Keratinocyte (primary cell): ENCODE measurements around the gene SLC39A11. TPM values are rescaled to one million over a fixed set of nuclear protein-coding genes. Genes with fewer than 3 reads are reported as not detected.

Experiments
- DNase-seq: peaks from one replicate; pipeline ENCODE4 v3.0.0-alpha.2; 2011; ENCODE audit warnings: low read depth, missing footprints, low spot score
- FAIRE-seq: peaks from 2 replicates; lab custom pipeline; 2011; peaks lifted over from hg19 to GRCh38; lab: Jason Lieb, UNC
- H2AFZ ChIP-seq: 2 replicates; pipeline ENCODE4 v1.6.0; 2012; ENCODE audit warnings: low read length, control low read depth, inconsistent platforms; ENCODE audit not compliant: control insufficient read depth
- H3K27ac ChIP-seq: 2 replicates; pipeline ENCODE4 v1.5.1; 2011; ENCODE audit warnings: low read length; ENCODE audit not compliant: control insufficient read depth, insufficient read depth
- H3K27me3 ChIP-seq: 3 replicates; pipeline ENCODE4 v1.6.0; 2011; ENCODE audit warnings: low read length; ENCODE audit not compliant: control insufficient read depth, insufficient read depth; ENCODE audit errors: extremely low read depth
- H3K36me3 ChIP-seq, 2 experiments: 2 replicates in 1 of 2; 3 replicates in 1 of 2; pipeline ENCODE4 v1.5.1; 2011; ENCODE audit warnings: low read length in 2 of 2, mild to moderate bottlenecking in 1 of 2; ENCODE audit not compliant: control insufficient read depth in 2 of 2, insufficient read depth in 2 of 2; ENCODE audit errors: extremely low read depth in 1 of 2
- H3K4me1 ChIP-seq: 3 replicates; pipeline ENCODE4 v1.5.1; 2011; ENCODE audit warnings: low read length; ENCODE audit not compliant: control insufficient read depth, insufficient read depth; ENCODE audit errors: extremely low read depth
- H3K4me2 ChIP-seq: 3 replicates; pipeline ENCODE4 v1.6.0; 2011; ENCODE audit warnings: low read depth, low read length; ENCODE audit not compliant: control insufficient read depth, insufficient read depth; ENCODE audit errors: extremely low read depth
- H3K4me3 ChIP-seq, 3 experiments: fragments of 200-600 bp in 1 of 3; sonication (generic) in 1 of 3; 2 replicates in 2 of 3; 3 replicates in 1 of 3; pipeline ENCODE4 v1.5.1; 2011 to 2016; ENCODE audit warnings: low read length in 3 of 3, mild to moderate bottlenecking in 3 of 3, control low read depth in 2 of 3, inconsistent platforms in 1 of 3, low read depth in 1 of 3, mixed read lengths in 1 of 3, mixed run types in 1 of 3, moderate library complexity in 1 of 3; ENCODE audit not compliant: control insufficient read depth in 2 of 3, insufficient read depth in 2 of 3; ENCODE audit errors: extremely low read depth in 1 of 3
- H3K79me2 ChIP-seq: 2 replicates; pipeline ENCODE4 v1.6.0; 2012; ENCODE audit warnings: low read length; ENCODE audit not compliant: control insufficient read depth, insufficient read depth
- H3K9ac ChIP-seq: 3 replicates; pipeline ENCODE4 v1.6.0; 2011; ENCODE audit warnings: low read length; ENCODE audit not compliant: control insufficient read depth, insufficient read depth; ENCODE audit errors: extremely low read depth
- H3K9me1 ChIP-seq: 3 replicates; pipeline ENCODE4 v1.6.0; 2011; ENCODE audit warnings: low read length; ENCODE audit not compliant: control insufficient read depth, insufficient read depth; ENCODE audit errors: extremely low read depth
- H3K9me3 ChIP-seq: 2 replicates; pipeline ENCODE4 v1.5.1; 2012; ENCODE audit warnings: low read depth, low read length; ENCODE audit not compliant: control insufficient read depth
- H4K20me1 ChIP-seq: 3 replicates; pipeline ENCODE4 v1.6.0; 2011; ENCODE audit warnings: low read length; ENCODE audit not compliant: control insufficient read depth, insufficient read depth; ENCODE audit errors: extremely low read depth
- CTCF ChIP-seq, 3 experiments: IDR thresholded peaks in 1 of 3; conservative IDR thresholded peaks in 1 of 3; optimal IDR thresholded peaks in 1 of 3; 2 replicates in 2 of 3; 3 replicates in 1 of 3; pipeline versions ENCODE3 to v1.5.1; 2011; ENCODE audit warnings: low read length in 3 of 3, mild to moderate bottlenecking in 3 of 3, moderate library complexity in 2 of 3, control low read depth in 1 of 3, inconsistent platforms in 1 of 3; ENCODE audit not compliant: insufficient read depth in 2 of 3; ENCODE audit errors: extremely low read depth in 1 of 3
- EZH2 ChIP-seq: IDR thresholded peaks from one replicate; pipeline ENCODE4 v1.6.1; 2012; ENCODE audit warnings: inconsistent platforms, mild to moderate bottlenecking, low read length, moderate library complexity
- dilution Hi-C: fragments of 300-500 bp; cut with MboI; formaldehyde crosslinking; loops from one replicate; pipeline ENCODE4 v1.7.0; 2020; ENCODE audit warnings: low sequenced_read_pairs; ENCODE audit not compliant: extremely low pct_ligation_motif_present
- polyA plus RNA-seq, 5 experiments: library from polyadenylated mRNA; depleted of rRNA in 3 of 5; stranded (reverse) in 3 of 5; stranded (forward) in 1 of 5; unstranded in 1 of 5; fragments of >200 nt; gene quantifications; 1 replicate in 1 of 5; 2 replicates in 3 of 5; 3 replicates in 1 of 5; pipeline versions ENCODE4 v1.2.1 to v1.2.3, GENCODE V29; 2011 to 2012; ENCODE audit warnings: missing spikeins in 2 of 5, low read depth in 1 of 5, low replicate concordance in 1 of 5

The SLC39A11 gene
- polyA plus RNA-seq, 1 donor (not counting 4 experiments of a cell fraction or from before 2014, with no cell fraction given), result 11.5 TPM

DNA sequence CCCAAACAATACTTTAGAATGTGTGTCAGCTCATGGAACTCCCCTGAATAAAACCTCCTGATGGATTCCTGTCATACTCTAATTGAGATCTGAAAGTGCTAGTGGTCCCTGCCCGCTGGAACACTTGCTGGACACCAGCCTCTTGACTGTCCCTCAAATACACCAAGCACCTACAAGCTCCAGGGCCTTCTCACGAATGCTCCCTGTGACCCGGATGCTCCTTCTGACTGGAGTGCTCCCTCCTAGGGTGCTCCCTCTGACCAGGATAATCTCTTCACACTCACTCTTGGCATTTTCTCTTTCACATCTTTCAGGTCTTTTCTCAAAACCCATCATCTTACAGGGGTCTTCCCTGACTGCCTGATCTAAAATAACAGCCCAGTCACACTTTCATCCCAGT is 205.9 kb downstream of the SLC39A11 start:
- no peak for DNase-seq
- H2AFZ ChIP-seq, result no peak overlapping the region
- no peaks in the 10 kb centered on the region for H3K27me3 ChIP-seq
- no peak for FAIRE-seq
- no peaks in the 10 kb centered on the region for H3K4me1 ChIP-seq
- no peak overlapping the region for H3K4me2 ChIP-seq
- no peak overlapping the region for H3K9ac ChIP-seq
- H4K20me1 ChIP-seq, result no peaks in the 10 kb centered on the region
- H3K79me2 ChIP-seq, result no peaks in the 10 kb centered on the region
- H3K9me1 ChIP-seq, result no peaks in the 10 kb centered on the region
- TF ChIP-seq EZH2 (no peak), CTCF (optimal IDR thresholded peaks at IDR 0.05 in 1 of 3, IDR thresholded peaks at IDR 0.05 in 1 of 3, conservative IDR thresholded peaks at IDR 0.05 in 1 of 3; ENCODE audit: extremely low read depth in 1 of 3, insufficient read depth in 2 of 3, low read length in 3 of 3) (no peak)
- no peaks in the 10 kb centered on the region for H3K36me3 ChIP-seq
- no peaks in the 10 kb centered on the region for H3K9me3 ChIP-seq
- H3K4me3 ChIP-seq, result no peak overlapping the region
- H3K27ac ChIP-seq, result no peak overlapping the region
- dilution Hi-C loops, result no loop called here

DNA sequence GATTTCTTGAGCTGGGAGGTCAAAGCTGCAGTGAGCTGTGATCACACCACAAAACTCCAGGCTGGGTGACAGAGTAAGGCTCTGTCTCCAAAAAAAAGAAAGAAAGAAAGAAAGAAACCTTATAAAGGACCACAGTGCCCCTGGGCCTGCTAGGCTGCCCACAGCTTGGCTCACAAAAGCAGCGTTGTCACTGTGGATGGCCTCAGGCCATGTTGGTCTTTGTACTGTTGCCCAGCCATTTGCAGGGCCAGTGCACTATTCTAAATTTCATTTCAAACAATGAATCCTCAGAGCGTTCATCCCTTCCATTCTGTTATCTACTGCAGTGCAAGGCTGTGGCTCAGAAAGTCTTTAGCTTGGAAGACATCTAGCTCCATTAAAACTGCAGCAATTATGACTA is 208.4 kb downstream of the SLC39A11 start:
- Histone ChIP-seq H3K9me3 (peaks cover 10% of the 10 kb centered on the region), H3K9ac (no peak overlapping the region), H3K9me1 (no peaks in the 10 kb centered on the region), H3K27me3 (no peaks in the 10 kb centered on the region), H3K4me3 (no peak overlapping the region), H4K20me1 (no peaks in the 10 kb centered on the region), H3K79me2 (no peaks in the 10 kb centered on the region), H2AFZ (no peak overlapping the region), H3K27ac (no peak overlapping the region), H3K4me2 (no peak overlapping the region), H3K36me3 (no peaks in the 10 kb centered on the region), H3K4me1 (no peaks in the 10 kb centered on the region)
- dilution Hi-C loops, result no loop called here
- FAIRE-seq, result no peak
- DNase-seq, result no peak
- no peak for TF ChIP-seq EZH2
- TF ChIP-seq CTCF (optimal IDR thresholded peaks at IDR 0.05 in 1 of 3, IDR thresholded peaks at IDR 0.05 in 1 of 3, conservative IDR thresholded peaks at IDR 0.05 in 1 of 3; ENCODE audit: extremely low read depth in 1 of 3, insufficient read depth in 2 of 3, low read length in 3 of 3), result no peak
